Activated T-helper 1 cell treated with anti-CD3 and anti-CD28 coated beads, Interleukin-12 subunit alpha, Interleukin-12 subunit beta, Interleukin-2, Interleukin-4 antibody, amounts not matched to agents 30 ng/mL and 10 ng/mL and 1 ng/mL, durations not matched to agents 14 hours and 24 hours and 36 hours (primary cell): ENCODE measurements around the gene BIN1. TPM values are rescaled to one million over a fixed set of nuclear protein-coding genes. Genes with fewer than 3 reads are reported as not detected.
"Not testable (repeated sequence)": the region's sequence is repeated elsewhere in the genome, so short reads cannot be mapped to it uniquely, and the experiment has no call there.

ENCODE experiments used
- DNase-seq: peaks from one replicate; pipeline ENCODE4 v3.0.0; 2021; ENCODE audit warnings: low spot score
- H3K27ac Mint-ChIP-seq: one replicate; pipeline ENCODE4 v1.8.0; 2021; ENCODE audit warnings: mild to moderate bottlenecking, mixed read lengths
- H3K27me3 Mint-ChIP-seq: one replicate; pipeline ENCODE4 v1.8.0; 2022; ENCODE audit warnings: mild to moderate bottlenecking, moderate library complexity, mixed read lengths; ENCODE audit not compliant: insufficient read depth
- H3K36me3 Mint-ChIP-seq: one replicate; pipeline ENCODE4 v1.8.0; 2021; ENCODE audit warnings: low read depth, mixed read lengths
- H3K4me1 Mint-ChIP-seq: one replicate; pipeline ENCODE4 v1.8.0; 2021; ENCODE audit warnings: low read depth, mixed read lengths
- H3K4me3 Mint-ChIP-seq: one replicate; pipeline ENCODE4 v1.8.0; 2021; ENCODE audit warnings: mild to moderate bottlenecking, moderate library complexity, mixed read lengths
- H3K9me3 Mint-ChIP-seq: one replicate; pipeline ENCODE4 v1.8.0; 2021; ENCODE audit warnings: mixed read lengths
- intact Hi-C: fragments of 100-400 bp; cut with micrococcal nuclease; formaldehyde crosslinking; loops from one replicate; pipeline ENCODE4 v1.15.1; 2024
- total RNA-seq: library from RNA; stranded (reverse); gene quantifications from 2 replicates; pipeline ENCODE4 v1.2.3, GENCODE V29; 2022

Gene BIN1
- total RNA-seq, 1 donor from 2014 or later = 41.9 TPM

DNA sequence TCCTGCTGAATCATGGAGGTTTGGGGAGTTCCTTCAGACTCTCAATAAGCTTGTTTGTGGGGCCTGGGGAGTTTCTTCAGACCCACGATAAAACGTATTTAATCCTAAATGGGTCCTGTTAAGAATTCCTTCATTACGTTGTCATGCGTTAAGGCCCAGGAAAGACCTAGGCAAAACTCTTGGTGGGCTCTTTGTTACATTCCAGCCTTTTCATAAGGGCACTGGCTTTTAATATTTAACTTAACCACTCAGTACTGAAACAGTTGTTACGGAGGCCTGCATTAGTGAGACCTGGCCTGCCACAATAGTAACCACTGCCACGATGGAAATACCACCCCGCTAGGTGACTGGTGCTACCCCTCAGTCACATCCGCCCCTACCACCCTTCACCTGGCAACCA lies 17.5 kb upstream of the BIN1 start:
- no peak overlapping the region for H3K27ac Mint-ChIP-seq
- no peaks in the 10 kb centered on the region for H3K36me3 Mint-ChIP-seq
- H3K9me3 Mint-ChIP-seq = no peaks in the 10 kb centered on the region

DNA sequence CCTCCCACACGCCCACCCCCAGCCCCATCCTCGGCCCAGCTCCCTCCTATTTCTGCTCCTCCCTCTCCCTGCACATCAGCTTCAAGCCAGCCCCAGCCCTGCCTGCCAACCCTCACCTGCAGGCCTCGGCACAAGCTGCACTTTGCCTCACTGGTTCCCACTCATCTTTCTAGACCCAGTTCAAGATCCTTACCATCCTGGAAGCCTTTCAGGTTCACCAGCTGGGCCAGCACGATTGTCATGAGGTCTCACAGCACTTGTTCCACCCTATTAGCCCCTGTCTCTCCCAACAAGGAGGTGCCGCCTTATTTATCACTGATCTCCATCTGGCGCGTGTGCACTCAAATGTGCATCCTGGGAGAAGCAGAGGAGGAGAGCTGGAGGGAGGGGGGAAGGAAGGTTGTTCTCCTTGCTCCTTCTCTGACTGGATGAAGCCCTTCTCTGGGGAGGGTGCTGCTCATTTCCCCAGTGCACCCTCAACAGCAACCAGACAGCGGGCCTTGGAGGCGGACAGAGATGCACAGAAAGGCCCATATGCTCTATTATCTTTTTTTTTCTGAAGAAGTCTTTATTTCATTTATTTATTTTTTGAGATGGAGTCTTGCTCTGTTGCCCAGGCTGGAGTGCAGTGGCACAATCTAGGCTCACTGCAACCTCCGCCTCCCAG lies 15.5 kb upstream of the BIN1 start:
- intact Hi-C loops = no loop called here

More for the DNA sequence above, 17.5 kb upstream of the BIN1 start:
- peaks cover 1% of the 10 kb centered on the region for H3K27me3 Mint-ChIP-seq
- intact Hi-C loops = no loop called here
- DNase-seq = no peak
- peaks cover 5% of the 10 kb centered on the region for H3K4me1 Mint-ChIP-seq
- H3K4me3 Mint-ChIP-seq = no peak overlapping the region

DNA sequence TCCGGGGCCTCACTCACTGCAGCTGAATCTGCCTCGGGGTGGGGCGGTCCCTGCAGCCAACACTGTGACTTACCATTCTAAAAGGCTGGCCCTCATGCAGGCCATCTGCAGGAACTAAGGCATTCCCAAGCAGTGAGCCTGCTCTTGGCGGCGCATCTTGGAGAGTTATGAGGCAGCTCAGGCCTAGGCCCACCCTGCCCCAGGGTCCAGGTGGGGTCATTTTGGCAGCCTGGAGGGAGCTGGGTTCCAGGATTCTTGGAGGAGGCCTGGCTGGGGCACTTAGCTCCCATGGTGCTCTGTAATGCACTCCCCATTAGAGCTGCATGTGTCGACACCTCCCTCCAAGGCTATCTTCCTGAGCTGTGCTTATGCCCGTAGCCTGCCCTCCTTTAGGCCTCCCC lies 14.8 kb upstream of the BIN1 start:
- no peaks in the 10 kb centered on the region for H3K9me3 Mint-ChIP-seq
- H3K36me3 Mint-ChIP-seq = no peaks in the 10 kb centered on the region
- H3K27ac Mint-ChIP-seq = no peak overlapping the region
- H3K4me3 Mint-ChIP-seq = no peak overlapping the region
- no peaks in the 10 kb centered on the region for H3K4me1 Mint-ChIP-seq
- H3K27me3 Mint-ChIP-seq = peaks cover 5% of the 10 kb centered on the region
- DNase-seq = no peak
- intact Hi-C loops = no loop called here

More for the DNA sequence above, 15.5 kb upstream of the BIN1 start:
- Mint-ChIP-seq H3K9me3 (no peaks in the 10 kb centered on the region), H3K4me1 (no peaks in the 10 kb centered on the region), H3K4me3 (no peak overlapping the region), H3K27me3 (peaks cover 1% of the 10 kb centered on the region), H3K36me3 (no peaks in the 10 kb centered on the region), H3K27ac (no peak overlapping the region)
- no peak for DNase-seq

DNA sequence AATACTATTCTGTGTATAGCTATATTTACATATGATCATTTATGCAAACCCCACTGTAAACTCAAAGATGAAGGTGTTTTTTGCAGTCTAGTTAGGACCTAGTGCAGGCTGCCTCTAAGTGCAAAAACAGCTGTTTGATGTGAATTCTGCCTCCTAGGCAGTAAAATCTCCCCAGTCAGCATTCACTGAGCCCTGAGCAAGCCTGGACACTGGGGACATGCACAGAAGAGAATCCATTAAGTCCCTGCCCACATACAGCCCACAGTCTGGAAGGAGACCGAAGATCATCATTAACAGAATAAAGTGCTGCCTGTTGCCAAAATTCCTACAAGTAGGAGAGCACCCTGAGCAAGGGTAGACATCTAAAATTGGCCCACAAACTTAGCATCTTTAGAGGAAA lies 14.4 kb upstream of the BIN1 start:
- intact Hi-C loops = no loop called here
- H3K4me1 Mint-ChIP-seq = no peaks in the 10 kb centered on the region
- H3K27ac Mint-ChIP-seq = no peak overlapping the region
- no peak for DNase-seq
- H3K9me3 Mint-ChIP-seq = no peaks in the 10 kb centered on the region
- H3K4me3 Mint-ChIP-seq = no peak overlapping the region
- peaks cover 5% of the 10 kb centered on the region for H3K27me3 Mint-ChIP-seq
- no peaks in the 10 kb centered on the region for H3K36me3 Mint-ChIP-seq

DNA sequence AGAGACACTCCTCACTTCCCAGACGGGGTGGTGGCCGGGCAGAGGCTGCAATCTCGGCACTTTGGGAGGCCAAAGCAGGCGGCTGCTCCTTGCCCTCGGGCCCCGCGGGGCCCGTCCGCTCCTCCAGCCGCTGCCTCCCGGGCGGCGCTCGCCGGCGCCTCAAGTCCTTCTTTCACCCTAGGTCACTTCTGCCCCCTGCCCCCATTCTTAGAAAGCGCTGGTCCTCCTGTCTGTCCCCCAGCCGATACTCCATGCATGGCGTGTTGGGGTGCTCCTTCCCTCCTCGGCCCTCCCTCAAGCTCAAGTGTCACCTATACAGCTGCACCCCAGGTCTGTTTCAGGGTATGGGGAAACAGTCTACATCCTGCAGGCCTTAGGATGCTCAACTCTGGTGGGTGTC lies 13.5 kb upstream of the BIN1 start:
- H3K4me1 Mint-ChIP-seq, H3K27ac Mint-ChIP-seq, H3K9me3 Mint-ChIP-seq, DNase-seq, intact Hi-C loops, H3K36me3 Mint-ChIP-seq, H3K27me3 Mint-ChIP-seq, H3K4me3 Mint-ChIP-seq: not testable (repeated sequence)

DNA sequence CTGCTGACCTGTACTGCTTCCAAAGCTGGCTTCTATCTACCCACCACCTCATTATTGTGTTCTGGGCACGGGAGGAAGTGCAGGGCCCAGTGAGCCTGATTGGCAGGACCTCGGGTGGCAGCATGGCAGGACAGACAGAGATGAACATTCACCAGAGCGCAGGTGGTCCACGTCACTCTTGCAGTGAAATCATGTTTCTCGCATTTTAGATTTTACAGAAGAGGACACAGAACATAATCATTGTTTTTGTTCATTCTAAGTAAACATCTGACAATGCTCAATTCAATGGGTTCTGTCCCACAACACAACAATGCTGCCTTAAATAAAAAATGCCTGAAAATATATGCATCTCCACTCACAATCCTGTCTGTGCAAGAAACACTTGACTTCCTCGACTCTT lies 11.5 kb upstream of the BIN1 start:
- DNase-seq = no peak
- intact Hi-C loops = no loop called here
- Mint-ChIP-seq H3K4me1 (no peaks in the 10 kb centered on the region), H3K9me3 (no peaks in the 10 kb centered on the region), H3K27me3 (peaks cover 15% of the 10 kb centered on the region), H3K27ac (no peak overlapping the region), H3K4me3 (no peak overlapping the region), H3K36me3 (no peaks in the 10 kb centered on the region)

DNA sequence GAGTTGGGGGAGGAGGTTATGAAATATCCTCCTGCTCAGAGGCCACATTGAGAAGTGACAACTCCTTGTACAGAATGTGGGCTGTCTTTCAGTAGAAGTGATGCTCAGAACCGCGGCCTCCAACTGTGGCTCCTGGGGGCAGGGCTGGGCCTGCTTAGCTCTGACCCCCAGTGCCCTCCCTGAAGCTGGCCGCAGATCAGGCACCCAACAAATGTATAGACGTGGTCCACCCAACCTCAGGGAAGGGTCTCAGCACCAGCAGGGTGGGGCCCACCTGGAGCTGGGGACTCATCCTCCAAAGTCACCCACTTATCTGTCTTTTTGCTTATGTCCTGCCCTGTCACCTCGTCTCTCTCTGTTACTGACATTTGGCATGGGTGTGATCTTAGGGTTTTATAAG lies 11.1 kb upstream of the BIN1 start:
- intact Hi-C loops = no loop called here
- Mint-ChIP-seq H3K4me1 (no peaks in the 10 kb centered on the region), H3K36me3 (no peaks in the 10 kb centered on the region), H3K4me3 (no peak overlapping the region), H3K9me3 (no peaks in the 10 kb centered on the region), H3K27ac (no peak overlapping the region), H3K27me3 (peaks cover 16% of the 10 kb centered on the region)
- no peak for DNase-seq

DNA sequence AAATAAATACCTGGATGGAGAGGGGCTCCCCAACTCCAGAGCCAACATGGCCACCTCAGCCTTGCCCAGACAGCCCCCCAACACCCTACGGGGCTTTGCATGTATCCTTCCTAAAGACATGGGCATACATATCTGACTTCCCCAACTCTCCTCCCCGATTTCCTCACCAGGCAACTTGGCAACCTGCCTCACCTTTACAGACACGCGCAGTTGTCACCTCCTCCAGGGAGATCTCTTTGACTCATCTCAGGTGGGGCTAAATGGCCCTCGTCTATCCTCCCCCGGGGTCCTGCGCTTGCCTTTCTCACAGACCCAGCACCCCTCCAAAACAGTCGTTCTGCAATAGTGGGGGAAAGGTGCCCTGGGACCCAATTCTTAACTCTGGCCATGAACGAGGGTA lies 10.6 kb upstream of the BIN1 start:
- no peaks in the 10 kb centered on the region for H3K9me3 Mint-ChIP-seq
- intact Hi-C loops = no loop called here
- H3K27me3 Mint-ChIP-seq = peaks cover 16% of the 10 kb centered on the region
- H3K4me1 Mint-ChIP-seq = no peaks in the 10 kb centered on the region
- no peak overlapping the region for H3K27ac Mint-ChIP-seq
- H3K36me3 Mint-ChIP-seq = no peaks in the 10 kb centered on the region
- H3K4me3 Mint-ChIP-seq = no peak overlapping the region
- no peak for DNase-seq

DNA sequence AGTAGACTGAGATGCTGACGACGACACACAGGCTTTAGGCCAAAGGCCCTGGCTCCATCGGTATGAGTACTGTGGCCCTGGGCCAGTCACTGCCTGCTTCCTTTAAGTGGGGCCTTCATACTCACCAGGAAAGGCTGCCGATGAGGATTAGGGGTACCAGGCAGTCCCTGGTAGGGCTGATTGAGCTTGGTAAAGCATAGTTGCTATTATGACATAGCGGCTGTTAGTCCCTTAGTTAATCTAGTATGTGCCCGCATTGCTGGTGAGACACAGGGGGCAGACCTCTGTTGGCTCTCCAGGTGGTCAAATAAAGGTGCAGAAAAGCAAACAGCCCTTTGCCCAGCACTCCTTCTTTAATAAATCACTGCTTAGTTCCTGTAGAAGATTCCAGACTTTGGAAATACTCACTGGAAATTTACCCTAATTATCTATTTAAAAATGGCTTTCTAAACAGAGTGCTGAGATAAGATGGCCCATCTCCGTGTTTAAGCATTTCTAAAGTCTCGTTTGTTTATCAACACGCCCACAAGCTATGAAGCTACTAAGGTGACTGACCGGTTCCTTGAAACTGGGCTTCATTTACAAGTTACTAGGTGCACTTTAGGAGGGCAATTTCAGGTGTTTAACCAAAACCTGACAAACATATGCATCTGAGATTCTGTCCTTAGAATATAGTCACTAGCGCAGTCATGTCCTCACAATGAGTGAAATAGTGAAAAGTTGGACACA lies 8.7 kb upstream of the BIN1 start:
- no peak for DNase-seq
- peaks cover 25% of the 10 kb centered on the region for H3K27me3 Mint-ChIP-seq
- H3K4me1 Mint-ChIP-seq = no peaks in the 10 kb centered on the region
- no peaks in the 10 kb centered on the region for H3K36me3 Mint-ChIP-seq
- no peaks in the 10 kb centered on the region for H3K9me3 Mint-ChIP-seq
- H3K4me3 Mint-ChIP-seq = no peak overlapping the region
- H3K27ac Mint-ChIP-seq = no peak overlapping the region
- intact Hi-C loops = no loop called here

DNA sequence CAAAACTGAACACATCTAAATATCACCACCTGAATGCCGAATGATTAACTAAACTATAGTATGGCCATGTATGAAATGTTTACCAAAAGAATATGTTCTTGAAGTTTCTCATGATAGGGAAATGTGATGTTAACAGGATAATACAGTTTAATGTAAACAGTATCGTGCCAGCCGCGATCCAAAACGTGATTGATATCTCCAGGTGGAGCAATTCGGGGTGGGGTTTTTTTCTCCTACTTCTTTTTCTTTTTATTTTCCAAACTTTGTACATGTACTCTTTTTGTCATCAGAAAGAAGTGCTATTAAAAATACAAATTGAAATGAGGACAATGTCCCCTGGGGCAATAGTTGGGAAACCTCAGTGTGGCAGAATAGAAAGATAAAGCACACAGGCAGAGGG lies 4.0 kb upstream of the BIN1 start:
- H3K9me3 Mint-ChIP-seq = no peaks in the 10 kb centered on the region
- H3K36me3 Mint-ChIP-seq = no peaks in the 10 kb centered on the region
- H3K27ac Mint-ChIP-seq = no peak overlapping the region
- intact Hi-C loops = no loop called here
- H3K4me3 Mint-ChIP-seq = no peak overlapping the region
- peaks cover 6% of the 10 kb centered on the region for H3K4me1 Mint-ChIP-seq
- DNase-seq = no peak
- H3K27me3 Mint-ChIP-seq = peaks cover 38% of the 10 kb centered on the region

DNA sequence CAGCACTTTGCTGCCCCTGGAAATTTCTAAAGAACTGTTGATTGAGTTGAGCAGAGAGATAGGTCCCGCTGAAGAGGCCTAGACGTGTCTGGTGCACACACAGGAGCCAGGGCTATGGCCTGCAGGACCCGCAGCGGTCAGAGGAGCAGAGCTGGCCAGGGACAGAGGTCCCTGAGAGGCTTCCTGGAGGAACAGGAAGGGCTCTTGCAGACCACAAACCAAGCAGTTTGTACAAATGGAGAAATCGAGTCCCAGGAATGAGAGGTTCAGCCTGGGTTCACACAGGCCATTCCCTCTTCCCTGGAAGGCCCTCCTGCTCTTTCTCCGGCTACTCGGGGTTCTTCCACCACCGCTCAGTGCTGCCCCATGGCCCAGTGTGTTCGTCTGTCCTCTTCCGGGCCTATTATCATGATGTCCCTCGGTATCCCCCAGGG lies 1.2 kb upstream of the BIN1 start:
- intact Hi-C loops = no loop called here
- H3K4me3 Mint-ChIP-seq = peak overlapping the region; percentile 83
- H3K27me3 Mint-ChIP-seq = peaks cover 40% of the 10 kb centered on the region
- no peak overlapping the region for H3K27ac Mint-ChIP-seq
- H3K9me3 Mint-ChIP-seq = no peaks in the 10 kb centered on the region
- H3K36me3 Mint-ChIP-seq = no peaks in the 10 kb centered on the region
- DNase-seq = no peak
- peaks cover 6% of the 10 kb centered on the region for H3K4me1 Mint-ChIP-seq

DNA sequence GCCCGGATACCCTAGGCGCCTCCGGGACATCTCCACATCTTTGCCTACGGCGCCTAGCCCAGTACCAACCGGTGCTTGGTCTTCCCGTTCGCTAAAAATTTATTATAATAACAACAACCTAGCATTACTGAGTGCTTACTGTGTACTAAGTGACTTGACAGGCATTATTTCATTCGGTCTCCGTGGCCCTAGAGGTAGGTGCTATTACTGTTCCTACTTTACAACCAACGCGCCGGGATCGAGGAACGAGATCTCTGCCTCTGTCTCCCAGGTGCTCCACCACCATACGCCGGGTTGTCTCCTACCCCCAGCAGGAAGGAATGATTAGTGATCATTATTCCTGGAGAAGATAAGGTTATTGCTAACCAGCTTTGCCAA lies 657 bp upstream of the BIN1 start:
- no peak overlapping the region for H3K27ac Mint-ChIP-seq
- no peak for DNase-seq
- intact Hi-C loops = loop anchor here (1.0 kb wide), 3 partner anchors 26 to 43 kb away; no protein-coding TSS in a partner anchor
- no peaks in the 10 kb centered on the region for H3K9me3 Mint-ChIP-seq
- peak overlapping the region; percentile 83 for H3K4me3 Mint-ChIP-seq
- H3K27me3 Mint-ChIP-seq = peaks cover 40% of the 10 kb centered on the region
- H3K36me3 Mint-ChIP-seq = no peaks in the 10 kb centered on the region
- peaks cover 6% of the 10 kb centered on the region for H3K4me1 Mint-ChIP-seq

DNA sequence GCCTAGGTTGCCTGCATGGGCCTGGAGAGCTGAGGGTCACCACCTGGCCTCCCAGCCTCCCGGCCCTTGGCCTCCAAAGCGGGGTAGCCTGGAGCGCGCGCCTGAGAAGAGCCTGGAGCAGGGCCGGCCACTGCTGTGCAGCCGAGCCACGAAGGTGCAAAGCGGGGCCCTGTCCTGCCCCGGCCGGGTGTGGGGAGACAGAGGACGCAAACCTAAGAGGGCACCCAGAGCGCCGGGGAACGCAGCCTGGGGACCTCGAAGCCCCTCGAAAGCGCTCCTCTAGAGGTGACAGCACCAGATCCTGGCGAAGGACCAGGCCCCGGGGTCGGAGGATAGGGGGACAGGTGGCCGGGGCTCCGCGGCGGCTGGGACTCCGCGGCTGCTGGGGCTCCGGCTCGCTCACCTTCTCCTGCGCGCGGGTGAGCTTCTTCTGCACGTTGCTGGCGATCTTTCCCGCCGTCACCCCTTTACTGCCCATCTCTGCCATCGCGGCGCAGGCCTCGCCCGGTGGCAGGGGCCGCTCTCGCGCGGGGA lies 430 bp downstream of the BIN1 start:
- peaks cover 6% of the 10 kb centered on the region for H3K4me1 Mint-ChIP-seq
- H3K36me3 Mint-ChIP-seq = no peaks in the 10 kb centered on the region
- no peak overlapping the region for H3K27ac Mint-ChIP-seq
- H3K4me3 Mint-ChIP-seq = peak overlapping the region; percentile 76
- DNase-seq = no peak
- H3K9me3 Mint-ChIP-seq = no peaks in the 10 kb centered on the region
- H3K27me3 Mint-ChIP-seq = peaks cover 37% of the 10 kb centered on the region
- intact Hi-C loops = no loop called here
